Measurements from ENCODE around the gene ACSF2.

GRCh38 chr17:50520483-50520882 is 94.5 kb downstream of the ACSF2 start:
- TF ChIP-seq, protein P1, sequence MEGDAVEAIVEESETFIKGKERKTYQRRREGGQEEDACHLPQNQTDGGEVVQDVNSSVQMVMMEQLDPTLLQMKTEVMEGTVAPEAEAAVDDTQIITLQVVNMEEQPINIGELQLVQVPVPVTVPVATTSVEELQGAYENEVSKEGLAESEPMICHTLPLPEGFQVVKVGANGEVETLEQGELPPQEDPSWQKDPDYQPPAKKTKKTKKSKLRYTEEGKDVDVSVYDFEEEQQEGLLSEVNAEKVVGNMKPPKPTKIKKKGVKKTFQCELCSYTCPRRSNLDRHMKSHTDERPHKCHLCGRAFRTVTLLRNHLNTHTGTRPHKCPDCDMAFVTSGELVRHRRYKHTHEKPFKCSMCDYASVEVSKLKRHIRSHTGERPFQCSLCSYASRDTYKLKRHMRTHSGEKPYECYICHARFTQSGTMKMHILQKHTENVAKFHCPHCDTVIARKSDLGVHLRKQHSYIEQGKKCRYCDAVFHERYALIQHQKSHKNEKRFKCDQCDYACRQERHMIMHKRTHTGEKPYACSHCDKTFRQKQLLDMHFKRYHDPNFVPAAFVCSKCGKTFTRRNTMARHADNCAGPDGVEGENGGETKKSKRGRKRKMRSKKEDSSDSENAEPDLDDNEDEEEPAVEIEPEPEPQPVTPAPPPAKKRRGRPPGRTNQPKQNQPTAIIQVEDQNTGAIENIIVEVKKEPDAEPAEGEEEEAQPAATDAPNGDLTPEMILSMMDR (IDR thresholded peaks at IDR 0.05), result no peak
- no peak for TF ChIP-seq POLR2A (IDR thresholded peaks at IDR 0.05)

All from thyroid gland (tissue), 4 donors.